ENCODE results near the gene UBXN1. TPM values are rescaled to one million over a fixed set of nuclear protein-coding genes. Genes with fewer than 3 reads are reported as not detected.
A peak's percentile ranks its signal among the peaks of the same experiment; 100 is the strongest.
"Not testable (repeated sequence)": the region's sequence is repeated elsewhere in the genome, so short reads cannot be mapped to it uniquely, and the experiment has no call there.

The UBXN1 gene
- total RNA-seq, 2 experiments from 2014 or later = 107 to 118 TPM

DNA sequence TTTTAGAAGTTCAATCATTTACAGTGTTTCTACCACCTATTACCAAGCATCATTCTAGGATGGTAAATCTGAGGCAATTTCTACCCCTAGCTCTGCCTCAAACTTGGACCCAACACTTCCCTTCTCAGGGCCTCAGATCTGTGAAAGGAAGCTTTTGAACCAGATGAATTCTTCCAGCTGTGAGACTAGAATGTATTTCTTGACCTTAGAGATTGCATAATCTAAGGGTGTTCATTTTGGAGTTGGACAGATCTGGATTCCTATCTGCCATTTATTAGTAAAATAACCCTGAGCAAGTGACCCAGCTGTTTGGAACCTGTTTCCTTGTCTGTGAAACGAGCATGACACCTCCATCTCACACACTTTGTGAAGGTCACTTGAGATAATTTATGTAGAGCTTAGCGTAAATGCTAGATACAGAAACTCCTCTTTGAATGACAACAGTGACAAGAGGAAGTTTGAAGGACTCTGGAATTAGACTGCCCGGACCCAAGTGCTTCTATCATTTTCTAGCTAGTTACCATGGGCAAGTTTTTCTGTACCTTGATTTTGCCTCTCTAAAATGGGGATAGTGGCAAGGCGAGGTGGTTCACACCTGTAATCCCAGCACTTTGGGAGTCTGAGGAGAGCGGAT, 22.0 kb downstream of the UBXN1 start:
- ChIA-PET POLR2A (interaction anchor here (0.6 to 4.1 kb wide), 5 partner anchors 8 to 64 kb away, joined by 3 to 62 read pairs (median 7); partner anchors contain the start of genes C11orf98, CSKMT and GANAB), CTCF (interaction anchor here (0.7 to 1.4 kb wide), 6 partner anchors 11 to 232 kb away, joined by 3 to 5 read pairs (median 4); no protein-coding TSS in a partner anchor)
- H3K36me3 Mint-ChIP-seq (ENCODE audit: low read depth) = peaks cover 7% of the 10 kb centered on the region
- no peaks in the 10 kb centered on the region for H3K9me3 Mint-ChIP-seq (ENCODE audit: insufficient read depth)
- no peak overlapping the region for H3K4me3 Mint-ChIP-seq
- H3K4me1 Mint-ChIP-seq (ENCODE audit: low read depth) = peaks cover 19% of the 10 kb centered on the region
- no peaks in the 10 kb centered on the region for H3K27me3 Mint-ChIP-seq (ENCODE audit: low read depth)
- ATAC-seq (no peak), DNase-seq (no peak)
- H3K27ac Mint-ChIP-seq = peak overlapping the region; percentile 26

DNA sequence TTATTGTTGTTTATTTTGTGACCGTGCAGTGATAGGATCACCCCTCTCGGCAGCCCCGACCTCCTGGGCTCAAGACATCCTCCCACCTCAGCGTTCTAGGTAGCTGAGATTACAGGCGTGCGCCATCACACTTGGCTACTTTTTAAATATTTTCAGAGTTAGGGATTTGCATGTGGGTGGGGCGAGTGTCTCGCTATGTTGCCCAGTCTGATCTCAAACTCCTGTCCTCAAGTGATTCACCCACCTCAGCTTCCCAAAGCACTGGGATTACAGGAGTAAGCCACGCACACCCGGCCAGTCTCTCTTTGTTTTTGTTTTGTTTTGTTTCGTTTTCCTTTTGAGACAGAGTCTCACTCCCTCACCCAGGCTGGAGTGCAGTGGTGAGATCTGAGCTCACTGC, 24.6 kb downstream of the UBXN1 start:
- POLR2A ChIA-PET = interaction anchor here (0.7 to 4.1 kb wide), 5 partner anchors 11 to 33 kb away, joined by 3 to 62 read pairs (median 3); partner anchors contain the start of genes B3GAT3, C11orf98 and CSKMT
- H3K36me3 Mint-ChIP-seq (ENCODE audit: low read depth) = peaks cover 12% of the 10 kb centered on the region
- no peak for DNase-seq
- no peaks in the 10 kb centered on the region for H3K9me3 Mint-ChIP-seq (ENCODE audit: insufficient read depth)
- H3K27ac Mint-ChIP-seq = peak overlapping the region; percentile 57
- CTCF ChIA-PET = interaction anchor here (1.8 to 2.3 kb wide), 3 partner anchors 10 to 40 kb away, joined by 5 to 15 read pairs (median 11); partner anchors contain the start of genes C11orf98, CSKMT, LBHD1 and UQCC3
- peak overlapping the region; percentile 23 for H3K4me3 Mint-ChIP-seq
- no peaks in the 10 kb centered on the region for H3K27me3 Mint-ChIP-seq (ENCODE audit: low read depth)
- peaks cover 26% of the 10 kb centered on the region for H3K4me1 Mint-ChIP-seq (ENCODE audit: low read depth)
- ATAC-seq = no peak

- ATAC-seq (peak; percentile 7), DNase-seq (no peak)
- Mint-ChIP-seq H3K36me3 (ENCODE audit: low read depth) (peaks cover 25% of the 10 kb centered on the region), H3K4me1 (ENCODE audit: low read depth) (peaks cover 26% of the 10 kb centered on the region), H3K27me3 (ENCODE audit: low read depth) (no peaks in the 10 kb centered on the region), H3K27ac (peak overlapping the region; percentile 91), H3K4me3 (peak overlapping the region; percentile 87), H3K9me3 (ENCODE audit: insufficient read depth) (no peaks in the 10 kb centered on the region)
- ChIA-PET CTCF (interaction anchor here (1.0 to 1.4 kb wide), 5 partner anchors 8 to 258 kb away, joined by 3 to 10 read pairs (median 4); partner anchors contain the start of genes C11orf98, CSKMT and TUT1), POLR2A (interaction anchor here (0.6 to 2.1 kb wide), 23 partner anchors 9 to 189 kb away, joined by 3 to 27 read pairs (median 5); partner anchors contain the start of genes B3GAT3, C11orf98, CSKMT and HNRNPUL2)
These were observed 26.5 kb downstream of the UBXN1 start for GRCh38 chr11:62652161-62653006.

DNA sequence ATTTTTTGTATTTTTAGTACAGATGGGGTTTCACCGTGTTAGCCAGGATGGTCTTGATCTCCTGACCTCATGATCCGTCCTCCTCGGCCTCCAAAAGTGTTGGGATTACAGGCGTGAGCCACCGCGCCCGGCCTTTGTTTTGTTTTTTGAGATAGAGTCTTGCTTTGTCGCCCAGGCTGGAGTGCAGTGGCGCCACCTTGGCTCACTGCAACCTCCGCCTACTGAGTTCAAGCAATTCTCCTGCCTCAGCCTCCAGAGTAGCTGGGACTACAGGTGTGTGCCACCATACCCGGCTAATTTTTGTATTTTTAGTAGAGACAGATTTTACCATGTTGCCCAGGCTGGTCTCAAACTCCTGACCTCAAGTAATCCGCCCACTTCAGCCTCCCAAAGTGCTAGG, 28.6 kb downstream of the UBXN1 start:
- H3K4me1 Mint-ChIP-seq (ENCODE audit: low read depth) = peaks cover 34% of the 10 kb centered on the region
- H3K27me3 Mint-ChIP-seq (ENCODE audit: low read depth); H3K27ac Mint-ChIP-seq; H3K4me3 Mint-ChIP-seq; DNase-seq; ATAC-seq; H3K9me3 Mint-ChIP-seq (ENCODE audit: insufficient read depth): not testable (repeated sequence)
- peaks cover 33% of the 10 kb centered on the region for H3K36me3 Mint-ChIP-seq (ENCODE audit: low read depth)
- CTCF ChIA-PET = interaction anchor here (1.0 to 1.4 kb wide), 3 partner anchors 15 to 58 kb away, joined by 3 read pairs; partner anchors contain the start of genes C11orf98 and CSKMT
- POLR2A ChIA-PET = interaction anchor here (1.1 to 8.9 kb wide), 2 partner anchors 15 to 58 kb away, joined by 3 to 76 read pairs; partner anchors contain the start of genes C11orf98, CSKMT and GNG3

DNA sequence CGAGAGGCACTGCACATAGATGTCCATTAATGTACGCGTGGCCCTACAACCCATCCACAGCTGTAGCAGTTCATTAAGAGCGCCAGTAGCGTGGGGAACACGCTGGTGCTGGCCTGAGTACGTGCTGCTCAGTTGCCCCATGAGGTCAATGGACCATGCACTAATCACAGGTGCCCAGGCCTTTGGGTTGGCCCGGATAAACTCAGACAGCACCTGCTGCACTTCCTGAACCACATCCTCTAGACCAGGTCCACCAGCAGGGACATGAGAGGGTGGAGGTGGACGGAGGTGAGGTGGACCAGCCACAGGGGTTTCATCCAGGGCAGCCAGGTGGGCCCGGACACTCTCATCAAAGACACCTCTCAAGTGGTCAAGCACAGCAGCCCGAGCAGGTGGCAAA, 29.4 kb downstream of the UBXN1 start:
- H3K36me3 Mint-ChIP-seq (ENCODE audit: low read depth) = peaks cover 37% of the 10 kb centered on the region
- H3K4me3 Mint-ChIP-seq = no peak overlapping the region
- no peaks in the 10 kb centered on the region for H3K27me3 Mint-ChIP-seq (ENCODE audit: low read depth)
- no peak for DNase-seq
- ChIA-PET CTCF (interaction anchor here (1.0 to 1.6 kb wide), 2 partner anchors 56 to 157 kb away, joined by 3 read pairs; no protein-coding TSS in a partner anchor), POLR2A (interaction anchor here (1.1 to 8.9 kb wide), 4 partner anchors 16 to 191 kb away, joined by 3 to 76 read pairs (median 7); partner anchors contain the start of genes C11orf98, CSKMT, EML3 and LBHD1)
- H3K4me1 Mint-ChIP-seq (ENCODE audit: low read depth) = peaks cover 37% of the 10 kb centered on the region
- no peaks in the 10 kb centered on the region for H3K9me3 Mint-ChIP-seq (ENCODE audit: insufficient read depth)
- no peak overlapping the region for H3K27ac Mint-ChIP-seq
- ATAC-seq = no peak

DNA sequence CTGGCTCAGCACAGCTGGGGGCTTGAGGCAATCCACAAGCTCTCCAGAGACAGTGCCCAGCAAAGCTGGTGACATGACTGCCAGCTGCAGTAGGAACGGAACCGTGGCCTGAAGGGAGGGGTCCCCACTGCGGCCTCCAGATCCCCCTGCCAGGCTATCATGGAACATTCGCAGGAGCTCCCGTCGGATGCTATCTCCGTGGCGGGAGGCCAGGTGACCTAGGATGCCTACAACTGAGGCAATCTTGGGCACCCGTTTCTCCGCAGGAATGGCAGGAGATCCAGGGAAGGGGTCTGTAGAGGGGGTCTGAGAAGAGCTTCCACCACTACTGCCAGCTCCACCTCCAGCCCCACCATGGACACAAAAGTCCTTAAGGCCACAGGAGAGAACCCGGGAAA, 29.9 kb downstream of the UBXN1 start:
- H3K4me1 Mint-ChIP-seq (ENCODE audit: low read depth) = peaks cover 35% of the 10 kb centered on the region
- H3K27ac Mint-ChIP-seq = no peak overlapping the region
- peaks cover 42% of the 10 kb centered on the region for H3K36me3 Mint-ChIP-seq (ENCODE audit: low read depth)
- ChIA-PET POLR2A (interaction anchor here (1.1 to 8.9 kb wide), 5 partner anchors 16 to 192 kb away, joined by 3 to 76 read pairs (median 5); partner anchors contain the start of genes B3GAT3, C11orf98, CSKMT and EML3), CTCF (interaction anchor here (1.0 to 1.6 kb wide), 2 partner anchors 56 to 157 kb away, joined by 3 read pairs; no protein-coding TSS in a partner anchor)
- no peak for DNase-seq
- H3K4me3 Mint-ChIP-seq = no peak overlapping the region
- H3K27me3 Mint-ChIP-seq (ENCODE audit: low read depth) = no peaks in the 10 kb centered on the region
- no peak for ATAC-seq
- H3K9me3 Mint-ChIP-seq (ENCODE audit: insufficient read depth) = no peaks in the 10 kb centered on the region

DNA sequence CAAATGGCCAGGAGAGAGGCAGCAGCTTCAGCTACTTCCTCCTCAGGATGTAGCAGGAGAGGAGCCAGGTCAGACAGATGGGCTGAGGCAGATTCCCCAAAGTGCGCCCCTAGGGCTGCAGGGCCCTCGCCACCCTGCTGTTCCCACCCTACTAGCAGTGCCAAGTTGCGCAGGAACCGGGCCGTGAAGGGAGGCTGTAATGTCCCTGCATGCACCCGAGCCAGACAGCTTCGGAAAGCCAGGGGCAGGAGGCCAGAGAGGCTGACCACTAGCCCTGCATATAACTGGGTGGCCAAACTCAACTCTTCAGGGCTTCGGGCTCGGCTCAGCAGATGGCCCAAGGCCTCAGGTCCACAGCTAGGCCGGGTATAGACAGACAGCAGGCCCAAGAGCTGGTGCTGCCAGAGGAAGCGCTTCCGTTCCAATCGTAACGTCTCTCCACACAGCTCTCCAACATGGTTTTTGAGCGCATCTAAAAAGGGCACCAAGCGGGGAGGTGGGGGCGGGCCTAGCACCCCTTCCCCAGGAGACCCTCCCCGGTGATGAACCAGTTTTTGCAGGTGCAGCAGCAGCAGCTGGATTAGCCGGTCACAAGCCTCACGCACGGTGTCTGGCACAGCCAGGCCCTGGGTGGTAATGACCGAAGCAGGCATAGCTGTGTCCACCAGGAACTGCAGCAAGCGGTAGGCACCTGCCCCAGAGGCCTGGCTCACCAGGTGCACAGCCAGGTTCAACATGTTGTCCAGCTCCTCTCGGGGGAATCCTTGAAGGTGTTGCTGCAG, 30.5 kb downstream of the UBXN1 start:
- Mint-ChIP-seq H3K36me3 (ENCODE audit: low read depth) (peaks cover 43% of the 10 kb centered on the region), H3K27me3 (ENCODE audit: low read depth) (no peaks in the 10 kb centered on the region), H3K4me3 (no peak overlapping the region), H3K27ac (peak overlapping the region; percentile 43), H3K9me3 (ENCODE audit: insufficient read depth) (no peaks in the 10 kb centered on the region), H3K4me1 (ENCODE audit: low read depth) (peaks cover 32% of the 10 kb centered on the region)
- POLR2A ChIA-PET = interaction anchor here (0.7 to 8.9 kb wide), 7 partner anchors 17 to 193 kb away, joined by 3 to 76 read pairs (median 3); partner anchors contain the start of genes B3GAT3, C11orf98, CSKMT and EML3
- ATAC-seq (no peak), DNase-seq (no peak)
- CTCF ChIA-PET = interaction anchor here (1.6 kb wide), 1 partner anchor 55 kb away, joined by 3 read pairs; no protein-coding TSS in a partner anchor

- no peak overlapping the region for H3K4me3 Mint-ChIP-seq
- H3K27me3 Mint-ChIP-seq (ENCODE audit: low read depth) = no peaks in the 10 kb centered on the region
- ChIA-PET CTCF (no interaction called here), POLR2A (interaction anchor here (0.7 to 8.9 kb wide), 7 partner anchors 9 to 74 kb away, joined by 3 to 76 read pairs (median 9); partner anchors contain the start of genes C11orf98, CSKMT, LBHD1 and TUT1)
- H3K36me3 Mint-ChIP-seq (ENCODE audit: low read depth) = peaks cover 46% of the 10 kb centered on the region
- ATAC-seq (no peak), DNase-seq (no peak)
- peaks cover 34% of the 10 kb centered on the region for H3K4me1 Mint-ChIP-seq (ENCODE audit: low read depth)
- peak overlapping the region; percentile 43 for H3K27ac Mint-ChIP-seq
- H3K9me3 Mint-ChIP-seq (ENCODE audit: insufficient read depth) = no peaks in the 10 kb centered on the region
These were observed 31.3 kb downstream of the UBXN1 start for GRCh38 chr11:62647609-62648005.

- ATAC-seq (peak; percentile 2), DNase-seq (no peak)
- peaks cover 44% of the 10 kb centered on the region for H3K36me3 Mint-ChIP-seq (ENCODE audit: low read depth)
- H3K9me3 Mint-ChIP-seq (ENCODE audit: insufficient read depth) = no peaks in the 10 kb centered on the region
- POLR2A ChIA-PET = interaction anchor here (1.0 to 8.9 kb wide), 9 partner anchors 10 to 194 kb away, joined by 3 to 76 read pairs (median 6); partner anchors contain the start of genes B3GAT3, C11orf98, CSKMT and HNRNPUL2
- no peaks in the 10 kb centered on the region for H3K27me3 Mint-ChIP-seq (ENCODE audit: low read depth)
- peak overlapping the region; percentile 99 for H3K4me3 Mint-ChIP-seq
- CTCF ChIA-PET = interaction anchor here (1.6 kb wide), 1 partner anchor 55 kb away, joined by 10 read pairs; the partner anchor contains the start of gene TUT1
- peaks cover 30% of the 10 kb centered on the region for H3K4me1 Mint-ChIP-seq (ENCODE audit: low read depth)
- peak overlapping the region; percentile 96 for H3K27ac Mint-ChIP-seq
These were observed 31.9 kb downstream of the UBXN1 start for GRCh38 chr11:62646825-62647608.

Data from activated CD8-positive, alpha-beta T cell treated with anti-CD3 and anti-CD28 coated beads, Interleukin-2, amount 10 ng/mL, durations not matched to agents 7 days and 5 days (primary cell).